H1 (cell line): ENCODE data around the gene TNIP1.

Experiments
- CREB1 ChIP-seq: IDR thresholded peaks from 2 replicates; pipeline ENCODE4 v1.6.1; 2012; ENCODE audit warnings: inconsistent platforms
- CTCF ChIP-seq, 3 experiments: IDR thresholded peaks; 1 replicate in 2 of 3; 2 replicates in 1 of 3; pipeline versions ENCODE4 v1.5.1 to v1.6.1; 2011; ENCODE audit warnings: low read length in 3 of 3, mild to moderate bottlenecking in 3 of 3, inconsistent platforms in 2 of 3, low read depth in 1 of 3, moderate library complexity in 1 of 3; ENCODE audit not compliant: insufficient read depth in 1 of 3; ENCODE audit errors: control extremely low read depth in 1 of 3
- EGR1 ChIP-seq: IDR thresholded peaks from 2 replicates; pipeline ENCODE4 v1.6.1; 2011; ENCODE audit warnings: low read depth, low read length, borderline replicate concordance
- EP300 ChIP-seq, 2 experiments: IDR thresholded peaks; 1 replicate in 1 of 2; 2 replicates in 1 of 2; pipeline ENCODE4 v1.6.1; 2011 to 2012; ENCODE audit warnings: low read depth in 2 of 2, low read length in 2 of 2, mild to moderate bottlenecking in 2 of 2, borderline replicate concordance in 1 of 2, inconsistent platforms in 1 of 2, moderate library complexity in 1 of 2
- GTF2F1 ChIP-seq: IDR thresholded peaks from 2 replicates; pipeline ENCODE4 v1.6.1; 2012; ENCODE audit warnings: low read depth, low read length, improper control_type of control experiment, borderline replicate concordance
- HDAC2 ChIP-seq, 2 experiments: fragments of 300-600 bp in 1 of 2; sonication (generic) in 1 of 2; IDR thresholded peaks; 2 replicates each; pipeline ENCODE4 v1.6.1; 2011 to 2012; ENCODE audit warnings: low read depth in 2 of 2, low read length in 2 of 2, mild to moderate bottlenecking in 2 of 2, moderate library complexity in 2 of 2, borderline replicate concordance in 1 of 2, inconsistent platforms in 1 of 2
- MAX ChIP-seq: IDR thresholded peaks from 2 replicates; pipeline ENCODE4 v1.6.1; 2012; ENCODE audit warnings: inconsistent platforms
- NANOG ChIP-seq: IDR thresholded peaks from 2 replicates; pipeline ENCODE4 v1.6.1; 2011; ENCODE audit warnings: low read length, low read depth, mild to moderate bottlenecking, inconsistent platforms; ENCODE audit not compliant: insufficient read depth, poor library complexity, severe bottlenecking
- PHF8 ChIP-seq: fragments of 200-600 bp; sonication (generic); conservative IDR thresholded peaks from 2 replicates; pipeline ENCODE4 v1.7.1; 2012; ENCODE audit warnings: low read depth, mild to moderate bottlenecking, inconsistent platforms, low read length, moderate library complexity
- POLR2A ChIP-seq, 2 experiments: IDR thresholded peaks; 1 replicate in 1 of 2; 2 replicates in 1 of 2; pipeline ENCODE4 v1.6.1; 2011; ENCODE audit warnings: low read depth in 2 of 2, low read length in 2 of 2, mild to moderate bottlenecking in 2 of 2; ENCODE audit errors: control extremely low read depth in 1 of 2
- TCF12 ChIP-seq: IDR thresholded peaks from 2 replicates; pipeline ENCODE4 v1.6.1; 2011; ENCODE audit warnings: low read depth, mild to moderate bottlenecking, low read length
- USF2 ChIP-seq: IDR thresholded peaks from 2 replicates; pipeline ENCODE4 v1.6.1; 2011; ENCODE audit warnings: low read length, improper control_type of control experiment

GRCh38 chr5:150992705-150993104 is 88.1 kb downstream of the TNIP1 start:
- TF ChIP-seq TCF12 (no peak), CTCF (IDR thresholded peaks at IDR 0.05; ENCODE audit: control extremely low read depth in 1 of 3, insufficient read depth in 1 of 3, low read depth in 1 of 3, low read length in 3 of 3) (no peak), GTF2F1 (no peak), HDAC2 (IDR thresholded peaks at IDR 0.05; ENCODE audit: borderline replicate concordance in 1 of 2, low read depth in 2 of 2, low read length in 2 of 2) (no peak), USF2 (no peak), EP300 (IDR thresholded peaks at IDR 0.05; ENCODE audit: borderline replicate concordance in 1 of 2, low read depth in 2 of 2, low read length in 2 of 2) (no peak), MAX (no peak), PHF8 (no peak), POLR2A (IDR thresholded peaks at IDR 0.05; ENCODE audit: control extremely low read depth in 1 of 2, low read depth in 2 of 2, low read length in 2 of 2) (no peak), EGR1 (no peak), CREB1 (no peak), NANOG (no peak)
